GM23338 (cell line): Measurements from ENCODE around the gene ZNF747. TPM values are rescaled to one million over a fixed set of nuclear protein-coding genes. Genes with fewer than 3 reads are reported as not detected.
A peak's percentile ranks its signal among the peaks of the same experiment; 100 is the strongest.

ENCODE experiments used
- ATAC-seq: fragments of 200-7000 bp; cut with Tn5 transposase; 3 replicates; pipeline ENCODE4 v1.9.1; 2020
- DNase-seq: peaks from one replicate; pipeline ENCODE4 v3.0.0-alpha.2; 2015; ENCODE audit warnings: low spot score
- H2AFZ ChIP-seq: fragments of 200-600 bp; sonication (generic); 2 replicates; pipeline ENCODE4 v1.8.0; 2016; ENCODE audit warnings: antibody characterized with exemption, mild to moderate bottlenecking, moderate library complexity
- H3F3A ChIP-seq: fragments of 200-600 bp; sonication (generic); replicated peaks from 2 replicates; pipeline ENCODE4 v1.8.0; 2017; ENCODE audit warnings: antibody characterized with exemption, mixed run types, low read depth
- H3K27ac ChIP-seq: fragments of 200-600 bp; sonication (generic); 2 replicates; pipeline ENCODE4 v1.6.1; 2016; ENCODE audit warnings: low read depth
- H3K27me3 ChIP-seq: fragments of 200-600 bp; sonication (generic); 2 replicates; pipeline ENCODE4 v1.8.0; 2016; ENCODE audit warnings: mild to moderate bottlenecking, mixed run types, moderate library complexity; ENCODE audit not compliant: insufficient read depth
- H3K36me3 ChIP-seq: fragments of 200-600 bp; sonication (generic); 2 replicates; pipeline ENCODE4 v1.8.0; 2016; ENCODE audit warnings: mild to moderate bottlenecking; ENCODE audit not compliant: insufficient read depth
- H3K4me1 ChIP-seq: fragments of 200-600 bp; sonication (generic); 2 replicates; pipeline ENCODE4 v1.8.0; 2016; ENCODE audit warnings: mild to moderate bottlenecking, moderate library complexity; ENCODE audit not compliant: insufficient read depth
- H3K4me2 ChIP-seq: fragments of 200-600 bp; sonication (generic); 2 replicates; pipeline ENCODE4 v1.7.1; 2017; ENCODE audit warnings: mixed run types
- H3K4me3 ChIP-seq: fragments of 200-600 bp; sonication (generic); 2 replicates; pipeline ENCODE4 v1.6.1; 2016; ENCODE audit warnings: mixed run types
- H3K79me2 ChIP-seq: fragments of 200-600 bp; sonication (generic); replicated peaks from 2 replicates; pipeline ENCODE4 v1.8.0; 2017; ENCODE audit warnings: mild to moderate bottlenecking; ENCODE audit not compliant: insufficient read depth
- H3K9me2 ChIP-seq: fragments of 200-600 bp; sonication (generic); 2 replicates; pipeline ENCODE4 v1.8.0; 2017; ENCODE audit not compliant: insufficient read depth
- H4K20me1 ChIP-seq: fragments of 200-600 bp; sonication (generic); replicated peaks from 2 replicates; pipeline ENCODE4 v1.8.0; 2017; ENCODE audit warnings: mild to moderate bottlenecking; ENCODE audit not compliant: insufficient read depth
- H3K27ac Mint-ChIP-seq: 2 replicates; pipeline ENCODE4 v1.8.0; 2020; ENCODE audit warnings: inconsistent platforms, mild to moderate bottlenecking, moderate library complexity, mixed read lengths
- H3K27me3 Mint-ChIP-seq: 3 replicates; pipeline ENCODE4 v1.8.0; 2022; ENCODE audit warnings: low read depth, mild to moderate bottlenecking, moderate library complexity, mixed read lengths, inconsistent platforms; ENCODE audit not compliant: insufficient read depth, poor library complexity
- H3K36me3 Mint-ChIP-seq: 3 replicates; pipeline ENCODE4 v1.8.0; 2021; ENCODE audit warnings: low read depth, mild to moderate bottlenecking, inconsistent platforms, moderate library complexity, mixed read lengths
- H3K4me1 Mint-ChIP-seq: 3 replicates; pipeline ENCODE4 v1.8.0; 2020; ENCODE audit warnings: mild to moderate bottlenecking, inconsistent platforms, mixed read lengths
- H3K4me3 Mint-ChIP-seq: 3 replicates; pipeline ENCODE4 v1.8.0; 2021; ENCODE audit warnings: moderate library complexity, mild to moderate bottlenecking, inconsistent platforms, mixed read lengths
- H3K9me3 Mint-ChIP-seq: 3 replicates; pipeline ENCODE4 v1.8.0; 2020; ENCODE audit warnings: moderate library complexity, mild to moderate bottlenecking, inconsistent platforms, mixed read lengths
- CREB1 ChIP-seq: fragments of 250-450 bp; sonication (Bioruptor Pico); IDR thresholded peaks from 2 replicates; pipeline ENCODE4 v1.5.0; 2020; ENCODE audit warnings: low read depth, mild to moderate bottlenecking, moderate library complexity
- CTCF ChIP-seq, 2 experiments: fragments of 200-600 bp in 1 of 2; sonication (generic) in 1 of 2; conservative IDR thresholded peaks; 2 replicates each; pipeline versions ENCODE4 v1.5.1 to v1.6.1; 2016 to 2017; ENCODE audit warnings: antibody characterized with exemption in 2 of 2, low read depth in 2 of 2, mild to moderate bottlenecking in 2 of 2, moderate library complexity in 1 of 2
- ETS1 ChIP-seq: IDR thresholded peaks from 2 replicates; pipeline ENCODE4 v1.6.1; 2016; ENCODE audit warnings: antibody characterized with exemption
- EZH2 ChIP-seq: fragments of 200-600 bp; sonication (generic); IDR thresholded peaks from one replicate; pipeline ENCODE4 v1.8.0; 2017; ENCODE audit warnings: antibody characterized with exemption, mild to moderate bottlenecking, low read depth; ENCODE audit not compliant: unreplicated experiment
- NANOG ChIP-seq: IDR thresholded peaks from 2 replicates; pipeline ENCODE4 v1.6.1; 2016; ENCODE audit warnings: antibody characterized with exemption, borderline replicate concordance
- POLR2AphosphoS5 ChIP-seq: IDR thresholded peaks from 2 replicates; pipeline ENCODE4 v1.6.1; 2016; ENCODE audit warnings: antibody characterized with exemption, low read depth
- ZNF114 ChIP-seq: fragments of 250-450 bp; sonication (Bioruptor Pico); IDR thresholded peaks from 2 replicates; pipeline ENCODE4 v1.5.0; 2020; ENCODE audit warnings: mild to moderate bottlenecking, moderate library complexity
- ZNF331 ChIP-seq: fragments of 250-450 bp; sonication (Bioruptor Pico); IDR thresholded peaks from 2 replicates; pipeline ENCODE4 v1.5.0; 2020; ENCODE audit warnings: low read depth, mild to moderate bottlenecking, moderate library complexity
- polyA plus RNA-seq: library from polyadenylated mRNA; unstranded; fragments of >200 nt; fragmentation: Nextera tagmentation; extraction: Ambion mirVana; gene quantifications from 2 replicates; pipeline ENCODE4 v1.2.1, GENCODE V29; 2016
- total RNA-seq: library from RNA; depleted of rRNA; stranded (reverse); fragments of >200 nt; shearing (Covaris generic); gene quantifications from 2 replicates; pipeline ENCODE4 v1.2.3, GENCODE V29; 2014
- TF ChIP-seq, protein P1 (sequence below): IDR thresholded peaks from one replicate; pipeline ENCODE4 v1.6.1; 2018; ENCODE audit warnings: antibody characterized with exemption; ENCODE audit not compliant: unreplicated experiment
- TF ChIP-seq, protein P2 (sequence below): fragments of 250-450 bp; sonication (Bioruptor Pico); IDR thresholded peaks from 2 replicates; pipeline ENCODE4 v1.5.0; 2020; ENCODE audit warnings: mild to moderate bottlenecking, moderate library complexity

ZNF747 gene
- total and polyA plus RNA-seq, 2 experiments from 2014 or later, result 4.2 to 12.6 TPM

DNA sequence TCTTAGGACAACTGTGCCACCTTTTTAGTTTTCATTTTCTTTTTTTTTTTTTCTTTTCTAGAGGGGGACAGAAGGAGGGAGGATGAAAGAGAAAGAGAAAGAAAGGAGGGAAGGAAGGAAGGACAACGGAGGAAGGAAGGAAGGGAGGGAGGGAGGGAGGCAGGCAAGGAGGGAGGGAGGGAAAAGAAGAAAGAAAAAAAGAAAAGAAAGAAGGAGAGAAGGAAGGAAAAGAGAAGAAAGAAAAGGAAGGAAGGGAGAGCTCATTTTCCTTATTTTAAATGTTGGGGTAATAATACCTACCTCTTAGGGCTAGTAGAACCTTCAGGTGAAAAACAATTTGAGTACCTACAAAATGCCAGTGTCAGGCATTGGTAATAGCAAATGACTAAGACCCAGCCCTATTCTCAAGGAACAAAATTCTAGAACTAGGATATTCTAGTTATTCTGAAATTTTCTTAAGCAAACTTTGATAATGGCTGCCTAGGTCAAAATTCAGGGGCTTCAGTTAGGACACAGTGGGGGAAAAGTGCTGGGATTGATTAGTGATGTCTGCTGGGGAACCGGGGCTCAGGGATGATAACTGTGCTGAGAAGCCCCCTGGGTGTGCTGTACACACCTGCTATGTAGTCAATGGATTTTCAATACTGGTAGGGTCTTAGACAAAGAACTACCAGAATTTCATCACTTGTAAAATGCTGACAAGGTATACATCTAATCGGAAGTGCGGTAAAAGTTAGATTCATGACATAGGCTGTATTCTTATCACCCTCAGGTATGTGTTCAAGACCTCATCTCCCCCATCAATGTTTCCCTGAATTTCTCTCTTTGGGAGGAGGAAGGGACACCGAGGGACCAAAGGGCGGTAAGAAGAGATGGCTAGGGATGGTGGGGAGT lies 31.0 kb downstream of the ZNF747 start (continued):
- TF ChIP-seq, protein P1, sequence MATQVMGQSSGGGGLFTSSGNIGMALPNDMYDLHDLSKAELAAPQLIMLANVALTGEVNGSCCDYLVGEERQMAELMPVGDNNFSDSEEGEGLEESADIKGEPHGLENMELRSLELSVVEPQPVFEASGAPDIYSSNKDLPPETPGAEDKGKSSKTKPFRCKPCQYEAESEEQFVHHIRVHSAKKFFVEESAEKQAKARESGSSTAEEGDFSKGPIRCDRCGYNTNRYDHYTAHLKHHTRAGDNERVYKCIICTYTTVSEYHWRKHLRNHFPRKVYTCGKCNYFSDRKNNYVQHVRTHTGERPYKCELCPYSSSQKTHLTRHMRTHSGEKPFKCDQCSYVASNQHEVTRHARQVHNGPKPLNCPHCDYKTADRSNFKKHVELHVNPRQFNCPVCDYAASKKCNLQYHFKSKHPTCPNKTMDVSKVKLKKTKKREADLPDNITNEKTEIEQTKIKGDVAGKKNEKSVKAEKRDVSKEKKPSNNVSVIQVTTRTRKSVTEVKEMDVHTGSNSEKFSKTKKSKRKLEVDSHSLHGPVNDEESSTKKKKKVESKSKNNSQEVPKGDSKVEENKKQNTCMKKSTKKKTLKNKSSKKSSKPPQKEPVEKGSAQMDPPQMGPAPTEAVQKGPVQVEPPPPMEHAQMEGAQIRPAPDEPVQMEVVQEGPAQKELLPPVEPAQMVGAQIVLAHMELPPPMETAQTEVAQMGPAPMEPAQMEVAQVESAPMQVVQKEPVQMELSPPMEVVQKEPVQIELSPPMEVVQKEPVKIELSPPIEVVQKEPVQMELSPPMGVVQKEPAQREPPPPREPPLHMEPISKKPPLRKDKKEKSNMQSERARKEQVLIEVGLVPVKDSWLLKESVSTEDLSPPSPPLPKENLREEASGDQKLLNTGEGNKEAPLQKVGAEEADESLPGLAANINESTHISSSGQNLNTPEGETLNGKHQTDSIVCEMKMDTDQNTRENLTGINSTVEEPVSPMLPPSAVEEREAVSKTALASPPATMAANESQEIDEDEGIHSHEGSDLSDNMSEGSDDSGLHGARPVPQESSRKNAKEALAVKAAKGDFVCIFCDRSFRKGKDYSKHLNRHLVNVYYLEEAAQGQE, result no peak
- TF ChIP-seq ETS1 (no peak), ZNF331 (no peak)

DNA sequence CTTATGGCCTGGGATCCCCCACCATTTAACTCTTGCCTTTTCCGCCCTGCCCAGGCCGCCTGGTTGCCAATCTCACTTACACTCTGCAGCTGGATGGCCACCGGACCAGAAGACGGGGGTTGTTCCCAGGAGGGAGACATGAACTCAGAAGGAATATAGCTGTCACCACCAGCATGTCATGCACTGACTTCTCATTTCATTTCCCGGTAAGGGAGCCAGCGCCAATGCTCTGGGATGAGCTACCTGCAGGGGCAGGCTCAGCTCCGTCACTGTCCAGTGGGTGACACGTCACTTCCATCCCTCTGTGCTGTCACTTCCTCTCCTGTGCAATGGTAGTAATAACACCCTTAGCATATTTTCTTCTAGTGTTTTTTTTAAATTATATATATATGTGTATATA lies 35.4 kb downstream of the ZNF747 start:
- Histone ChIP-seq H3K79me2 (no peaks in the 10 kb centered on the region), H3K9me2 (no peaks in the 10 kb centered on the region), H3K4me3 (no peak overlapping the region), H4K20me1 (no peaks in the 10 kb centered on the region), H3K36me3 (no peaks in the 10 kb centered on the region), H3K4me2 (no peak overlapping the region), H3K4me1 (no peaks in the 10 kb centered on the region), H3K27me3 (no peaks in the 10 kb centered on the region), H2AFZ (0 out of 2 replicates have a peak overlapping the region, but pooled peaks have one; percentile 47), H3F3A (no peaks in the 10 kb centered on the region), H3K27ac (no peak overlapping the region)
- no peak overlapping the region for H3K4me3 Mint-ChIP-seq
- H3K4me1 Mint-ChIP-seq, result no peaks in the 10 kb centered on the region
- no peak overlapping the region for H3K27ac Mint-ChIP-seq
- H3K9me3 Mint-ChIP-seq, result no peaks in the 10 kb centered on the region; the same call in 2 of the 3 replicates
- no peaks in the 10 kb centered on the region for H3K36me3 Mint-ChIP-seq
- no peak for DNase-seq
- H3K27me3 Mint-ChIP-seq, result peaks cover 3% of the 10 kb centered on the region
- ATAC-seq, result no peak
- no peak for TF ChIP-seq POLR2AphosphoS5
- TF ChIP-seq EZH2, result no peak
- TF ChIP-seq ZNF331, result no peak
- TF ChIP-seq CREB1, result no peak
- no peak for TF ChIP-seq ZNF114 (CRISPR knock-in tag)
- no peak for TF ChIP-seq CTCF (conservative IDR thresholded peaks at IDR 0.05; ENCODE audit: low read depth in 2 of 2)
- no peak for TF ChIP-seq NANOG
- TF ChIP-seq, protein P2, sequence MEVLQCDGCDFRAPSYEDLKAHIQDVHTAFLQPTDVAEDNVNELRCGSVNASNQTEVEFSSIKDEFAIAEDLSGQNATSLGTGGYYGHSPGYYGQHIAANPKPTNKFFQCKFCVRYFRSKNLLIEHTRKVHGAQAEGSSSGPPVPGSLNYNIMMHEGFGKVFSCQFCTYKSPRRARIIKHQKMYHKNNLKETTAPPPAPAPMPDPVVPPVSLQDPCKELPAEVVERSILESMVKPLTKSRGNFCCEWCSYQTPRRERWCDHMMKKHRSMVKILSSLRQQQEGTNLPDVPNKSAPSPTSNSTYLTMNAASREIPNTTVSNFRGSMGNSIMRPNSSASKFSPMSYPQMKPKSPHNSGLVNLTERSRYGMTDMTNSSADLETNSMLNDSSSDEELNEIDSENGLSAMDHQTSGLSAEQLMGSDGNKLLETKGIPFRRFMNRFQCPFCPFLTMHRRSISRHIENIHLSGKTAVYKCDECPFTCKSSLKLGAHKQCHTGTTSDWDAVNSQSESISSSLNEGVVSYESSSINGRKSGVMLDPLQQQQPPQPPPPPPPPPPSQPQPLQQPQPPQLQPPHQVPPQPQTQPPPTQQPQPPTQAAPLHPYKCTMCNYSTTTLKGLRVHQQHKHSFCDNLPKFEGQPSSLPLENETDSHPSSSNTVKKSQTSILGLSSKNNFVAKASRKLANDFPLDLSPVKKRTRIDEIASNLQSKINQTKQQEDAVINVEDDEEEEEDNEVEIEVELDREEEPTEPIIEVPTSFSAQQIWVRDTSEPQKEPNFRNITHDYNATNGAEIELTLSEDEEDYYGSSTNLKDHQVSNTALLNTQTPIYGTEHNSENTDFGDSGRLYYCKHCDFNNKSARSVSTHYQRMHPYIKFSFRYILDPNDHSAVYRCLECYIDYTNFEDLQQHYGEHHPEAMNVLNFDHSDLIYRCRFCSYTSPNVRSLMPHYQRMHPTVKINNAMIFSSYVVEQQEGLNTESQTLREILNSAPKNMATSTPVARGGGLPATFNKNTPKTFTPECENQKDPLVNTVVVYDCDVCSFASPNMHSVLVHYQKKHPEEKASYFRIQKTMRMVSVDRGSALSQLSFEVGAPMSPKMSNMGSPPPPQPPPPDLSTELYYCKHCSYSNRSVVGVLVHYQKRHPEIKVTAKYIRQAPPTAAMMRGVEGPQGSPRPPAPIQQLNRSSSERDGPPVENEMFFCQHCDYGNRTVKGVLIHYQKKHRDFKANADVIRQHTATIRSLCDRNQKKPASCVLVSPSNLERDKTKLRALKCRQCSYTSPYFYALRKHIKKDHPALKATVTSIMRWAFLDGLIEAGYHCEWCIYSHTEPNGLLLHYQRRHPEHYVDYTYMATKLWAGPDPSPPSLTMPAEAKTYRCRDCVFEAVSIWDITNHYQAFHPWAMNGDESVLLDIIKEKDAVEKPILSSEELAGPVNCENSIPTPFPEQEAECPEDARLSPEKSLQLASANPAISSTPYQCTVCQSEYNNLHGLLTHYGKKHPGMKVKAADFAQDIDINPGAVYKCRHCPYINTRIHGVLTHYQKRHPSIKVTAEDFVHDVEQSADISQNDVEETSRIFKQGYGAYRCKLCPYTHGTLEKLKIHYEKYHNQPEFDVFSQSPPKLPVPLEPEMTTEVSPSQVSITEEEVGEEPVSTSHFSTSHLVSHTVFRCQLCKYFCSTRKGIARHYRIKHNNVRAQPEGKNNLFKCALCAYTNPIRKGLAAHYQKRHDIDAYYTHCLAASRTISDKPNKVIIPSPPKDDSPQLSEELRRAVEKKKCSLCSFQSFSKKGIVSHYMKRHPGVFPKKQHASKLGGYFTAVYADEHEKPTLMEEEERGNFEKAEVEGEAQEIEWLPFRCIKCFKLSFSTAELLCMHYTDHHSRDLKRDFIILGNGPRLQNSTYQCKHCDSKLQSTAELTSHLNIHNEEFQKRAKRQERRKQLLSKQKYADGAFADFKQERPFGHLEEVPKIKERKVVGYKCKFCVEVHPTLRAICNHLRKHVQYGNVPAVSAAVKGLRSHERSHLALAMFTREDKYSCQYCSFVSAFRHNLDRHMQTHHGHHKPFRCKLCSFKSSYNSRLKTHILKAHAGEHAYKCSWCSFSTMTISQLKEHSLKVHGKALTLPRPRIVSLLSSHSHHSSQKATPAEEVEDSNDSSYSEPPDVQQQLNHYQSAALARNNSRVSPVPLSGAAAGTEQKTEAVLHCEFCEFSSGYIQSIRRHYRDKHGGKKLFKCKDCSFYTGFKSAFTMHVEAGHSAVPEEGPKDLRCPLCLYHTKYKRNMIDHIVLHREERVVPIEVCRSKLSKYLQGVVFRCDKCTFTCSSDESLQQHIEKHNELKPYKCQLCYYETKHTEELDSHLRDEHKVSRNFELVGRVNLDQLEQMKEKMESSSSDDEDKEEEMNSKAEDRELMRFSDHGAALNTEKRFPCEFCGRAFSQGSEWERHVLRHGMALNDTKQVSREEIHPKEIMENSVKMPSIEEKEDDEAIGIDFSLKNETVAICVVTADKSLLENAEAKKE (CRISPR knock-in tag), result no peak
